Fibroblast of lung (primary cell): ENCODE results near the gene SNX8. TPM values are rescaled to one million over a fixed set of nuclear protein-coding genes. Genes with fewer than 3 reads are reported as not detected.

Experiments used
- DNase-seq, 2 donors: peaks; one replicate each; pipeline versions ENCODE4 v3.0.0 to v3.0.0-alpha.2; 2010; ENCODE audit warnings: low read depth in 2 of 2
- H2AFZ ChIP-seq: 2 replicates; pipeline ENCODE4 v1.5.1; 2012; ENCODE audit warnings: low read length, control low read depth, inconsistent platforms
- H3K27ac ChIP-seq: 2 replicates; pipeline ENCODE4 v1.5.1; 2011; ENCODE audit warnings: low read length, control low read depth; ENCODE audit not compliant: insufficient read depth
- H3K27me3 ChIP-seq: 2 replicates; pipeline ENCODE4 v1.5.1; 2011; ENCODE audit warnings: mild to moderate bottlenecking, low read length; ENCODE audit not compliant: control insufficient read depth, insufficient read depth
- H3K36me3 ChIP-seq: 2 replicates; pipeline ENCODE4 v1.5.1; 2011; ENCODE audit warnings: low read length; ENCODE audit not compliant: control insufficient read depth, insufficient read depth
- H3K4me1 ChIP-seq: 2 replicates; pipeline ENCODE4 v1.5.1; 2011; ENCODE audit warnings: low read length; ENCODE audit not compliant: control insufficient read depth, insufficient read depth; ENCODE audit errors: extremely low read depth
- H3K4me2 ChIP-seq: 2 replicates; pipeline ENCODE4 v1.5.1; 2011; ENCODE audit warnings: low read length, control low read depth; ENCODE audit not compliant: insufficient read depth; ENCODE audit errors: extremely low read depth
- H3K4me3 ChIP-seq, 4 experiments: fragments of 200-600 bp in 1 of 4; sonication (generic) in 1 of 4; replicated peaks in 1 of 4; 2 replicates each; pipeline ENCODE4 v1.5.1; 2011 to 2016; ENCODE audit warnings: low read length in 4 of 4, low read depth in 3 of 4, mild to moderate bottlenecking in 3 of 4, control low read depth in 2 of 4, inconsistent platforms in 1 of 4, mixed read lengths in 1 of 4; ENCODE audit not compliant: insufficient read depth in 1 of 4; ENCODE audit errors: control extremely low read depth in 1 of 4
- H3K79me2 ChIP-seq: 2 replicates; pipeline ENCODE4 v1.5.1; 2012; ENCODE audit warnings: mild to moderate bottlenecking, low read length, inconsistent platforms; ENCODE audit not compliant: control insufficient read depth, insufficient read depth
- H3K9ac ChIP-seq: 2 replicates; pipeline ENCODE4 v1.5.1; 2011; ENCODE audit warnings: mild to moderate bottlenecking, low read length, control low read depth; ENCODE audit not compliant: insufficient read depth
- H3K9me3 ChIP-seq: 2 replicates; pipeline ENCODE4 v1.5.1; 2012; ENCODE audit warnings: low read depth, low read length; ENCODE audit not compliant: control insufficient read depth, insufficient read depth
- H4K20me1 ChIP-seq: 2 replicates; pipeline ENCODE4 v1.5.1; 2011; ENCODE audit warnings: low read length; ENCODE audit not compliant: control insufficient read depth, insufficient read depth; ENCODE audit errors: extremely low read depth
- EZH2 ChIP-seq: IDR thresholded peaks from 2 replicates; pipeline ENCODE4 v1.5.1; 2012; ENCODE audit warnings: low read length, control low read depth, mild to moderate bottlenecking; ENCODE audit errors: missing control alignments
- polyA plus RNA-seq, 2 donors: library from polyadenylated mRNA; depleted of rRNA in 1 of 2; stranded (reverse) in 1 of 2; unstranded in 1 of 2; fragments of >200 nt; gene quantifications; 2 replicates each; pipeline ENCODE4 v1.2.1, GENCODE V29; 2011 to 2012; ENCODE audit warnings: missing spikeins in 1 of 2
- total RNA-seq: library from RNA; depleted of rRNA; stranded (reverse); fragments of >200 nt; gene quantifications from 2 replicates; pipeline ENCODE4 v1.2.1, GENCODE V29; 2014
- TF ChIP-seq, protein P1 (sequence below), 2 donors: IDR thresholded peaks in 1 of 2; conservative IDR thresholded peaks in 1 of 2; 1 replicate in 1 of 2; 2 replicates in 1 of 2; pipeline ENCODE4 v1.5.1; 2011 to 2012; ENCODE audit warnings: low read length in 2 of 2, control low read depth in 1 of 2, inconsistent platforms in 1 of 2, low read depth in 1 of 2, mild to moderate bottlenecking in 1 of 2

Gene SNX8
- total and polyA plus RNA-seq, 2 donors (not counting 1 experiment from before 2014, with no cell fraction given): 13.2 to 27.4 TPM

DNA sequence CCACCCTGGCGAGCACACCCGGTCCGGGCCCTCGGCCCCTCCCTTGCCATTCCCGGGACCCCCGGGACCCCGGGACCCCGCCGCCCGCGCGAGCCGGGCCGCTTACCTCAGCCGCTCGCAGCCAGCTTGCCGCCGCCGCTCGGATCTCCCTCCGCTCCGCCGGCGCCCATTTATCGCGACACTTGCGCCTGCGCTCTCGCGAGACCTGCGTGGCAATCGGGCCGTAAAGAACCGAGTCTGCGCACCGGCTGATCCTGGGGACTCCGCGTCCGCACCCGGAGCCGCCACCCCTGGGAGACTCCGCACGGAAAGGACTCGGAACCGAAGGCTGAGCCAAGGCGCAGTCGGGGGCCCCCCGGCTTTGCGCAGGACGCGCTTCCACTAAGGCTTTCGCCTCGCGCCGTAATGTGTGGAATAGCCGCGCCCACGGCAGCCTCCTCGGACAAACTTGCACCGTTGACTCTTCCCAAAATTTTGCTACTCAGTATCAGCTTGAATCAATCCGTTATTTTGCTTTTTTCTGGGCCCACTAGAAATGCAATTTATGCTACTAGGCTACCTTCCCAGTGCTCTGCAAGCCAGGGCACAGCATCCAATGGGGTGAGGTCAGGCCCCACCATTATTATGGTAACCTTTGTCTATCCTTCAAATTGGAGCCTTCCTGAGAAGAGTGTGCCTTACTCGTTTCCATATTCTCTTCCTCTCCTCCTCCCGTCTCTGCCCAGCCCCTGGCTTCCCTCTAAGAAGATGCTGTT, 81.3 kb downstream of the SNX8 start, which contains the start of gene MAD1L1:
Gene MAD1L1 (minus strand): TSS at position 180 of the 755 bp plus-strand sequence. CDS start 2,812 bp downstream, outside the sequence.
- Histone ChIP-seq H3K27ac (peak within 1 kb of the TSS; percentile 55), H4K20me1 (no peaks in the 10 kb centered on the region), H3K79me2 (peaks cover 25% of the 10 kb centered on the region), H3K4me2 (peak within 1 kb of the TSS; percentile 93), H3K9me3 (no peaks in the 10 kb centered on the region), H3K4me3 (peak within 1 kb of the TSS; percentile 71 to 91 (median 83)), H3K9ac (peak within 1 kb of the TSS; percentile 87), H3K4me1 (peaks cover 5% of the 10 kb centered on the region), H3K36me3 (peaks cover 18% of the 10 kb centered on the region), H2AFZ (peak within 1 kb of the TSS; percentile 56), H3K27me3 (no peaks in the 10 kb centered on the region)
- TF ChIP-seq, protein P1, sequence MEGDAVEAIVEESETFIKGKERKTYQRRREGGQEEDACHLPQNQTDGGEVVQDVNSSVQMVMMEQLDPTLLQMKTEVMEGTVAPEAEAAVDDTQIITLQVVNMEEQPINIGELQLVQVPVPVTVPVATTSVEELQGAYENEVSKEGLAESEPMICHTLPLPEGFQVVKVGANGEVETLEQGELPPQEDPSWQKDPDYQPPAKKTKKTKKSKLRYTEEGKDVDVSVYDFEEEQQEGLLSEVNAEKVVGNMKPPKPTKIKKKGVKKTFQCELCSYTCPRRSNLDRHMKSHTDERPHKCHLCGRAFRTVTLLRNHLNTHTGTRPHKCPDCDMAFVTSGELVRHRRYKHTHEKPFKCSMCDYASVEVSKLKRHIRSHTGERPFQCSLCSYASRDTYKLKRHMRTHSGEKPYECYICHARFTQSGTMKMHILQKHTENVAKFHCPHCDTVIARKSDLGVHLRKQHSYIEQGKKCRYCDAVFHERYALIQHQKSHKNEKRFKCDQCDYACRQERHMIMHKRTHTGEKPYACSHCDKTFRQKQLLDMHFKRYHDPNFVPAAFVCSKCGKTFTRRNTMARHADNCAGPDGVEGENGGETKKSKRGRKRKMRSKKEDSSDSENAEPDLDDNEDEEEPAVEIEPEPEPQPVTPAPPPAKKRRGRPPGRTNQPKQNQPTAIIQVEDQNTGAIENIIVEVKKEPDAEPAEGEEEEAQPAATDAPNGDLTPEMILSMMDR (conservative IDR thresholded peaks at IDR 0.05 in 1 of 2, IDR thresholded peaks at IDR 0.05 in 1 of 2; ENCODE audit: low read depth in 1 of 2, low read length in 2 of 2): no peak
- peak; percentile 85 to 92 for DNase-seq

DNA sequence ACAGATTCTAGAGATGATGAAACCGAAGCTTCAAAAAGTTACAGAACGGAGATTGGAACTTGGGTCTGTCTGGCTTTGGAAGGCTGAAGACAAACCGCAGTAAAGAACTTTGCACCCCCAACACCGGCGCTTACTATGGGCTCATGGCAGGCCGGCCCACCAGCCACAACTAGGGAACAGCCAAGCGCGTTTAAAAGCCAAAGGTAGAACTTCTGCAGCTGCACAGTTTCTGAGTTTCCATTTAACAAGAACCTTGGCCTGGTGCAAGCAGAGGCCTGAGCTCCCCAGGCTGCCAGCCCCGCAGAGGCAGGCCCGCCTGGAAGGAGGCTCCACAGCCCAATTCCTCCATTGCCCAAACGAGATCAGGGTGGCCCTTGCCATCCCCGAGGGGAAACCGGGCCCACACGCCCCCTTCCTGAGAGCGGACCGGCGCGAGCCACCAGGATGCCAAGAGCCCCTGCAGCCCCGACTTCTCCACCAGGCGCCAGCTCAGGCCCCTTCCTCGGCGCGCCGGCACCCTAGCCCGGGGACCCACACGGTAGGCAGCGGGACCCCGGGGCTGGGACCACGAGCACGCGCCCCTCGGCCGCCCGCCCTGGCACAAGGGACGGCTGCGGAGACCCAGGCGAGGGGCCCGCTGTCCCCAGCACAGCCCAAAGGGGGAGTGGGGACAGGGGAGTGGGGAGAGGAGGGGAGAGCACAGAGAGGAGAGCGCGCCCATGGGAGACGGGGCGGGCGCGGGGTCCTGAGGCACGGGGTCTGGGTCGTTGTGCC, 82.1 kb downstream of the SNX8 start:
- peak overlapping the region; percentile 87 for H3K9ac ChIP-seq
- no peaks in the 10 kb centered on the region for H4K20me1 ChIP-seq
- H3K4me3 ChIP-seq: peak overlapping the region; percentile 60 to 91 (median 78)
- peak overlapping the region; percentile 93 for H3K4me2 ChIP-seq
- peaks cover 14% of the 10 kb centered on the region for H3K36me3 ChIP-seq
- no peaks in the 10 kb centered on the region for H3K27me3 ChIP-seq
- peaks cover 27% of the 10 kb centered on the region for H3K79me2 ChIP-seq
- H3K27ac ChIP-seq: peak overlapping the region; percentile 55
- no peaks in the 10 kb centered on the region for H3K9me3 ChIP-seq
- DNase-seq: peak in 1 of 2 donors; percentile 15
- H3K4me1 ChIP-seq: peaks cover 5% of the 10 kb centered on the region
- peak overlapping the region; percentile 30 for H2AFZ ChIP-seq
- TF ChIP-seq EZH2: no peak
- TF ChIP-seq, protein P1 (conservative IDR thresholded peaks at IDR 0.05 in 1 of 2, IDR thresholded peaks at IDR 0.05 in 1 of 2; ENCODE audit: low read depth in 1 of 2, low read length in 2 of 2): no peak

DNA sequence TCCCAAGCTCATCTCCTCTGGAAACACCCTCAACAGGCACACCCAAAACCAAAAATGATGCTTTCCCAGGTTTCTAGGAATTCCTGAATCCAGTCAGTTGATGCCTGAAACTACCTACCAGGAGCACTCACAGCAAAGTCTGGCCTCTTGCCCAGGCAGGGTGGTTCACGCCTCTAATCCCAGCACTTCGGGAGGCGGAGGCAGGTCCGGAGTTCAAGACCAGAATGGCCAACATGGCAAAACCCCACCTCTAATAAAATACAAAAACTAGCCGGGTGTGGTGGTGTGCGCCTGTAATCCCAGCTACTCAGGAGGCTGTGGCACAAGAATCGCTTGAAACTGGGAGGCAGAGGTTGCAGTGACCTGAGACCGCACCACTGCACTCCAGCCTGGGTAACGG, 83.4 kb downstream of the SNX8 start:
- H3K36me3 ChIP-seq: peaks cover 12% of the 10 kb centered on the region
- DNase-seq: no peak
- no peaks in the 10 kb centered on the region for H4K20me1 ChIP-seq
- no peak overlapping the region for H3K4me2 ChIP-seq
- no peak overlapping the region for H3K4me3 ChIP-seq
- no peaks in the 10 kb centered on the region for H3K9me3 ChIP-seq
- peaks cover 27% of the 10 kb centered on the region for H3K79me2 ChIP-seq
- H2AFZ ChIP-seq: no peak overlapping the region
- H3K27me3 ChIP-seq: no peaks in the 10 kb centered on the region
- TF ChIP-seq, protein P1 (conservative IDR thresholded peaks at IDR 0.05 in 1 of 2, IDR thresholded peaks at IDR 0.05 in 1 of 2; ENCODE audit: low read depth in 1 of 2, low read length in 2 of 2): no peak
- TF ChIP-seq EZH2: no peak
- peaks cover 5% of the 10 kb centered on the region for H3K4me1 ChIP-seq
- no peak overlapping the region for H3K27ac ChIP-seq
- H3K9ac ChIP-seq: no peak overlapping the region
